Right atrium auricular region (tissue), 2 donors: ENCODE measurements around the gene RAB8B. TPM values are rescaled to one million over a fixed set of nuclear protein-coding genes. Genes with fewer than 3 reads are reported as not detected.
A peak's percentile ranks its signal among the peaks of the same experiment; 100 is the strongest.

Experiments
- DNase-seq: peaks from one replicate; pipeline ENCODE4 v3.0.0-alpha.2; 2019; ENCODE audit warnings: low spot score
- H3K27ac ChIP-seq, 2 donors: fragments of 200-600 bp; sonication (generic); 1 replicate in 1 of 2; 2 replicates in 1 of 2; pipeline ENCODE4 v1.5.1; 2016 to 2019
- H3K27me3 ChIP-seq, 2 donors: fragments of 200-600 bp; sonication (generic); one replicate each; pipeline versions ENCODE4 v1.5.1 to v1.6.0; 2017 to 2019
- H3K36me3 ChIP-seq: fragments of 200-600 bp; sonication (generic); one replicate; pipeline ENCODE4 v1.5.1; 2016
- H3K4me1 ChIP-seq, 2 donors: fragments of 200-600 bp; sonication (generic); one replicate each; pipeline versions ENCODE4 v1.5.1 to v1.6.0; 2017 to 2019
- H3K4me3 ChIP-seq, 2 donors: fragments of 200-600 bp; sonication (generic); 1 replicate in 1 of 2; 2 replicates in 1 of 2; pipeline ENCODE4 v1.5.1; 2017 to 2019; ENCODE audit warnings: mild to moderate bottlenecking in 1 of 2, moderate library complexity in 1 of 2
- H3K9me3 ChIP-seq, 2 donors: fragments of 200-600 bp; sonication (generic); one replicate each; pipeline ENCODE4 v1.5.1; 2019
- total RNA-seq, 2 donors: library from RNA; depleted of rRNA; stranded (reverse); fragments of >200 nt; gene quantifications; one replicate each; pipeline ENCODE4 v1.1.0, GENCODE V29; 2016
- TF ChIP-seq, protein P1 (sequence below), 2 donors: fragments of 200-600 bp; sonication (generic); IDR thresholded peaks; one replicate each; pipeline ENCODE4 v1.5.1; 2019; ENCODE audit warnings: antibody characterized with exemption in 2 of 2

RAB8B gene
- total RNA-seq, 2 donors from 2014 or later = 10.2 to 19.3 TPM

DNA sequence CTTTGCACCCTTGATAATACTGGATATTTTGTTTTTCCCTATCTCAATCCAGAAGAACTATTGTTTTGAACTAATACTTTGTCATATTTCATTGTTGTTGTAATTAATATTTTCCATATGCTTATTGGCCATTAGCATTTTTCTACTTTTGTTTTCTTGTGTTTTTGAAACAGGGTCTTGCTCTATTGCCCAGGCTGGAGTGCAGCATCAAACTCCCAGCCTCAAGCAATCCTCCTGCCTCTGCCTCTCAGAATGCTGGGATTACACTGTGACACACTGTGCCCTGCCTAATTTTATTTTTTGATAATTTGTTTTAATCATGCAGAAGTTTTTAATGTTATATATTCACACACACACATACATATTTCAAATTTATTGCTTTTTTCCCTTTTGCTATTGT is 28.8 kb upstream of the RAB8B start:
- TF ChIP-seq, protein P1, sequence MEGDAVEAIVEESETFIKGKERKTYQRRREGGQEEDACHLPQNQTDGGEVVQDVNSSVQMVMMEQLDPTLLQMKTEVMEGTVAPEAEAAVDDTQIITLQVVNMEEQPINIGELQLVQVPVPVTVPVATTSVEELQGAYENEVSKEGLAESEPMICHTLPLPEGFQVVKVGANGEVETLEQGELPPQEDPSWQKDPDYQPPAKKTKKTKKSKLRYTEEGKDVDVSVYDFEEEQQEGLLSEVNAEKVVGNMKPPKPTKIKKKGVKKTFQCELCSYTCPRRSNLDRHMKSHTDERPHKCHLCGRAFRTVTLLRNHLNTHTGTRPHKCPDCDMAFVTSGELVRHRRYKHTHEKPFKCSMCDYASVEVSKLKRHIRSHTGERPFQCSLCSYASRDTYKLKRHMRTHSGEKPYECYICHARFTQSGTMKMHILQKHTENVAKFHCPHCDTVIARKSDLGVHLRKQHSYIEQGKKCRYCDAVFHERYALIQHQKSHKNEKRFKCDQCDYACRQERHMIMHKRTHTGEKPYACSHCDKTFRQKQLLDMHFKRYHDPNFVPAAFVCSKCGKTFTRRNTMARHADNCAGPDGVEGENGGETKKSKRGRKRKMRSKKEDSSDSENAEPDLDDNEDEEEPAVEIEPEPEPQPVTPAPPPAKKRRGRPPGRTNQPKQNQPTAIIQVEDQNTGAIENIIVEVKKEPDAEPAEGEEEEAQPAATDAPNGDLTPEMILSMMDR (IDR thresholded peaks at IDR 0.05) = no peak
- no peaks in the 10 kb centered on the region for H3K9me3 ChIP-seq
- no peak overlapping the region for H3K4me3 ChIP-seq
- H3K36me3 ChIP-seq = no peaks in the 10 kb centered on the region
- H3K27me3 ChIP-seq = no peaks in the 10 kb centered on the region
- H3K4me1 ChIP-seq = peaks cover 0 to 1% of the 10 kb centered on the region in 2 donors
- no peak overlapping the region for H3K27ac ChIP-seq
- DNase-seq = no peak

DNA sequence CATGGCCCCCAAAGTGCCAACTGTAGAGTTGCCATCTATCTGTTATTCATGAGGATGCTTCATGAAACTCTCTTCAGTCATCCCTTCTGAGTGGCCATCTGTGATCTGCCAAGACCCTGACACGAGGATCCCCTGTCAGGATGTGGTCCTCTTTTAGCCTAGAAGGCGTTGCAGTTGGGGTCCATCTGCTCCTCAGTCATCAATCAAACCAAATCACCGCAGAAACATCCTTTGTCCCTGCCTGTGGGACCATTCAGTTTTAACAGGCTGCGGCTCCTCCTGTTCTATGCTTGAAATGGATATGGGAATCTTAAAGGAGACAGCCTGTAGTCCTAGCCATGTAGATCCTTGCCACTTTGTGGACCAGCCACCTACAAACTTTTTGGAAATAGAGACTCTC is 26.2 kb upstream of the RAB8B start:
- no peaks in the 10 kb centered on the region for H3K4me1 ChIP-seq
- peak; percentile 50 for DNase-seq
- TF ChIP-seq, protein P1 (IDR thresholded peaks at IDR 0.05) = no peak
- H3K36me3 ChIP-seq = no peaks in the 10 kb centered on the region
- H3K27ac ChIP-seq = no peak overlapping the region
- no peak overlapping the region for H3K4me3 ChIP-seq
- H3K9me3 ChIP-seq = no peaks in the 10 kb centered on the region
- H3K27me3 ChIP-seq = no peaks in the 10 kb centered on the region

DNA sequence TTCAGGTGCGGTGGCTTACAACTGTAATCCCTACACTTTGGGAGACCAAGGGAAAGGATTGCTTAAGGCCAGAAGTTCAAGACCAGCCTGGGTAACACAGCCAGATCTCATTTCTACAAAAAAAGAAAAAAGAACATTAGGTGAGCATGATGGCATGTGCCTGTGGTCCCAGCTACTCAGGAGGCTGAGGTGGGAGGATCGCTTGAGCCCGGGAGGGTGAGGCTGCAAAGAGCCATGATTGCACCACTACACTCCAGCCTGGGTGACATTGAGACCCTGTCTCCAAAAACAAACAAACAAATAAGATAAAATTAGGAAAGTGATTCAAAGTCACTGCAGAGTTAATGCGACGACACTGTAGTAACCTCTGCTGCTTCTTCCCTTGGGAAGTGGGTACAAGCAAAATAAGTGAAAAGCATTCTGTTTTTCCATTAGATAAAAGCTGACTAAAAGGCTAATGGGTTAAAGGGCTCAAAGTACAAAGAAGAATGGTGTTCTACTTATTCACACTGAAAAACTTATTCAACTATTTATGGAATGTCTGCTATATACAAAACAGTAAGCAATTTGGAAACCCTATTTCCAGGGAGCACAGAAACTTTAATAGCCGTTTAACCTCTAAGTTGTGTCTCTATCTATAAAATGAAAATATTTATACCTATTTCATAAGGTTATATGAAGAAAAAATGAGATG is 24.1 kb upstream of the RAB8B start:
- H3K4me1 ChIP-seq = no peaks in the 10 kb centered on the region
- TF ChIP-seq, protein P1 (IDR thresholded peaks at IDR 0.05) = no peak
- H3K36me3 ChIP-seq = no peaks in the 10 kb centered on the region
- no peak overlapping the region for H3K27ac ChIP-seq
- no peaks in the 10 kb centered on the region for H3K27me3 ChIP-seq
- peak; percentile 9 for DNase-seq
- no peaks in the 10 kb centered on the region for H3K9me3 ChIP-seq
- H3K4me3 ChIP-seq = no peak overlapping the region

DNA sequence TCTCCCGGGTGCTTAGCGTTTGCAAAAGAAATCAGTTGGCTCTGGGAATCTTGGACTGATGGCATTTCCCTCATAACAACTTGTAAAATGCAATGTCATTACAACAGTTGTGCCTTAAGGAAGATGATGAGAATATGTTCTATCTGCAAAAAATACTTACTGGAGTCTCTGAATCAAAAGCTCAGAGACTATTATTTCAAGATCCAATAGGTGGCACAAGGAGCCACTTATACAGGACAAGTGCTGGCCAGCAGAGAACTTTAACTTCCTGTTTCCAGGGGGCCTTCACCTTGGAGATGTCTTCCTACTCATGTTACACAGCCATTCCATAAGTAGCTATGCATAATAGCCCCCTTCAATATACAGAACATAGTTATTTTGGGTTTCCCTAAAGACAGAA is 23.2 kb upstream of the RAB8B start:
- H3K36me3 ChIP-seq = no peaks in the 10 kb centered on the region
- no peak overlapping the region for H3K27ac ChIP-seq
- DNase-seq = peak; percentile 16
- no peaks in the 10 kb centered on the region for H3K4me1 ChIP-seq
- H3K27me3 ChIP-seq = no peaks in the 10 kb centered on the region
- TF ChIP-seq, protein P1 (IDR thresholded peaks at IDR 0.05) = peak in 1 of 2 donors; percentile 11
- H3K9me3 ChIP-seq = no peaks in the 10 kb centered on the region
- H3K4me3 ChIP-seq = no peak overlapping the region

DNA sequence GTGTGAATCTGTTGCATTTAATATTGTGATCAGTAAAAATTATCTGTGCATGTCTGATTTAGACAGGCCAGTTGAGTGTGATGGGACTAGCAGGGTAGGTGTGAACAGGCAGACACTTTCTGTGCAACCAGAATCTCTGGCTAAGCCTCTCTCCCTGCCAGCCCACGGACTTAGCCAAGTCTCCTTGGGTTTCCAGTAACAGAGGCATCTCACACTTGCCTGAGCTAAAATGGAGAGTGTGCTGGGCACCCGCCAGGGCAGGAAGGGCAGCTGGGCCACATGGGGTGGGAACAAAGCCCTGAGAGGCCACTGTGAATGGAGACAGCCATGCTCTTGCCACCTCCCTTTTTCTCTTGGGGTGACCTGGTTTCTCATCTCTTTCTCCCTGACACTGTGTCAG is 19.6 kb upstream of the RAB8B start:
- no peaks in the 10 kb centered on the region for H3K27me3 ChIP-seq
- H3K9me3 ChIP-seq = no peaks in the 10 kb centered on the region
- no peak overlapping the region for H3K27ac ChIP-seq
- H3K4me1 ChIP-seq = no peaks in the 10 kb centered on the region
- peak; percentile 48 for DNase-seq
- TF ChIP-seq, protein P1 (IDR thresholded peaks at IDR 0.05) = no peak
- H3K36me3 ChIP-seq = no peaks in the 10 kb centered on the region
- H3K4me3 ChIP-seq = no peak overlapping the region

DNA sequence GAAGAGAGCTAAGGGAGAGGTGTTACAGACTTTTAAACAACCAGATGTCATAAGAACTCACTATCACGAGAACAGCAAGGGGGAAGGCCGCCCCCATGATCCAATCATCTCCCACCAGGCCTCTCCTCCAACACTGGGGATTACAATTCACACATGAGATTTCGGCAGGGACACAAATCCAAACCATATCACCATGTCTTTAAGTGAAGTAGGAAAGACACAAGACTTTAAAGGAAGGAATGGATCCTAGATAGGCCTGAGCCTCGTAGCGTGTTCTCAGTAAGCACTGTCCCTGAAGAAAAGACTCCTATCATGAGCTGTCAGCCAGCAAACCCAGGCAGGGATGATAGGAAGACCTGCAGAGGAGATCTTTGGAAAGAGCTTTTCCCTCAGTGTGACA is 17.0 kb upstream of the RAB8B start:
- Histone ChIP-seq H3K9me3 (no peaks in the 10 kb centered on the region), H3K4me3 (no peak overlapping the region), H3K4me1 (no peaks in the 10 kb centered on the region), H3K27me3 (no peaks in the 10 kb centered on the region), H3K36me3 (no peaks in the 10 kb centered on the region), H3K27ac (no peak overlapping the region)
- DNase-seq = peak; percentile 32
- TF ChIP-seq, protein P1 (IDR thresholded peaks at IDR 0.05) = no peak
